Measurements from ENCODE around the gene COL4A2.

- TF ChIP-seq CTCF (IDR thresholded peaks at IDR 0.05; ENCODE audit: low read length), result no peak
- TF ChIP-seq EZH2 (IDR thresholded peaks at IDR 0.05; ENCODE audit: borderline replicate concordance, low read length), result no peak
Observed at GRCh38 chr13:110507678-110508381, 200.7 kb downstream of the COL4A2 start.
